ENCODE results near the gene ZBTB11.
"Not testable (repeated sequence)": the region's sequence is repeated elsewhere in the genome, so short reads cannot be mapped to it uniquely, and the experiment has no call there.

ZBTB11 gene, protein sequence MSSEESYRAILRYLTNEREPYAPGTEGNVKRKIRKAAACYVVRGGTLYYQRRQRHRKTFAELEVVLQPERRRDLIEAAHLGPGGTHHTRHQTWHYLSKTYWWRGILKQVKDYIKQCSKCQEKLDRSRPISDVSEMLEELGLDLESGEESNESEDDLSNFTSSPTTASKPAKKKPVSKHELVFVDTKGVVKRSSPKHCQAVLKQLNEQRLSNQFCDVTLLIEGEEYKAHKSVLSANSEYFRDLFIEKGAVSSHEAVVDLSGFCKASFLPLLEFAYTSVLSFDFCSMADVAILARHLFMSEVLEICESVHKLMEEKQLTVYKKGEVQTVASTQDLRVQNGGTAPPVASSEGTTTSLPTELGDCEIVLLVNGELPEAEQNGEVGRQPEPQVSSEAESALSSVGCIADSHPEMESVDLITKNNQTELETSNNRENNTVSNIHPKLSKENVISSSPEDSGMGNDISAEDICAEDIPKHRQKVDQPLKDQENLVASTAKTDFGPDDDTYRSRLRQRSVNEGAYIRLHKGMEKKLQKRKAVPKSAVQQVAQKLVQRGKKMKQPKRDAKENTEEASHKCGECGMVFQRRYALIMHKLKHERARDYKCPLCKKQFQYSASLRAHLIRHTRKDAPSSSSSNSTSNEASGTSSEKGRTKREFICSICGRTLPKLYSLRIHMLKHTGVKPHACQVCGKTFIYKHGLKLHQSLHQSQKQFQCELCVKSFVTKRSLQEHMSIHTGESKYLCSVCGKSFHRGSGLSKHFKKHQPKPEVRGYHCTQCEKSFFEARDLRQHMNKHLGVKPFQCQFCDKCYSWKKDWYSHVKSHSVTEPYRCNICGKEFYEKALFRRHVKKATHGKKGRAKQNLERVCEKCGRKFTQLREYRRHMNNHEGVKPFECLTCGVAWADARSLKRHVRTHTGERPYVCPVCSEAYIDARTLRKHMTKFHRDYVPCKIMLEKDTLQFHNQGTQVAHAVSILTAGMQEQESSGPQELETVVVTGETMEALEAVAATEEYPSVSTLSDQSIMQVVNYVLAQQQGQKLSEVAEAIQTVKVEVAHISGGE

DNA sequence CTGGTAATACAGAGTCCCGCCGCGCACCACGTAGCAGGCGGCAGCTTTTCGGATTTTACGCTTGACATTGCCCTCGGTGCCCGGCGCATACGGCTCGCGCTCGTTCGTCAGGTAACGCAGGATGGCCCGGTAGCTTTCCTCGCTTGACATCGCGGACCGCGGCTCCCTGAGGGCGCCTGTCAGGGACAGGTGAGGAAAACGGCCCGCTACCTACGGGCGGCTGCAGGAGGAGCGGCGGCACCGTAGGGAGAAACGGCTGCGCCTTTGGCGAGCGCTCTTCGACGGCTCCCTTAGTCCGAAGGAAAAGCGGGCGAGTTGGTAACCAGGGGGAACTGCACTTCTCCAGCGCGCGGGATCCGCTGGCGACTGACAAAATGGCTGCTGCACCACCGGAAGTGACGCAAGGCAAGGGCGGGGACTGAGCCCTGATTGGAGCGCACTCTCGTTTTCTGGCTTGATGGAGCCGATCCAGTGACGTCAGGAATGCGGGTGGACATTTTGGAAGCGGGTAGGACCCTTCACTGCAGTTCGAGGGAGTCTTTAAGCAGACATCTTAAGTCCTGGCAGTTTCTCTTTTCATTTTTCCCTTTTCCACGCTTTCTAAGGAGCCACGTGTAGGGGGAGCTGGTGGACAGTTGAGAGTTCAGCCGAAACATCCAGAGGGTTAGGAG lies at the start of gene ZBTB11:
TSS of gene ZBTB11 (minus strand) at position 368 of the 671 bp plus-strand sequence. CDS start at position 150, 218 bp downstream.
- DNase-seq (ENCODE audit: low spot score), result peak; percentile 98

GRCh38 chr3:101725890-101726275 lies 49.0 kb upstream of the ZBTB11 start:
- no peak for DNase-seq (ENCODE audit: low spot score)

- peak; percentile 28 for DNase-seq (ENCODE audit: low spot score)
These were observed 48.4 kb upstream of the ZBTB11 start for GRCh38 chr3:101725194-101725889.

DNA sequence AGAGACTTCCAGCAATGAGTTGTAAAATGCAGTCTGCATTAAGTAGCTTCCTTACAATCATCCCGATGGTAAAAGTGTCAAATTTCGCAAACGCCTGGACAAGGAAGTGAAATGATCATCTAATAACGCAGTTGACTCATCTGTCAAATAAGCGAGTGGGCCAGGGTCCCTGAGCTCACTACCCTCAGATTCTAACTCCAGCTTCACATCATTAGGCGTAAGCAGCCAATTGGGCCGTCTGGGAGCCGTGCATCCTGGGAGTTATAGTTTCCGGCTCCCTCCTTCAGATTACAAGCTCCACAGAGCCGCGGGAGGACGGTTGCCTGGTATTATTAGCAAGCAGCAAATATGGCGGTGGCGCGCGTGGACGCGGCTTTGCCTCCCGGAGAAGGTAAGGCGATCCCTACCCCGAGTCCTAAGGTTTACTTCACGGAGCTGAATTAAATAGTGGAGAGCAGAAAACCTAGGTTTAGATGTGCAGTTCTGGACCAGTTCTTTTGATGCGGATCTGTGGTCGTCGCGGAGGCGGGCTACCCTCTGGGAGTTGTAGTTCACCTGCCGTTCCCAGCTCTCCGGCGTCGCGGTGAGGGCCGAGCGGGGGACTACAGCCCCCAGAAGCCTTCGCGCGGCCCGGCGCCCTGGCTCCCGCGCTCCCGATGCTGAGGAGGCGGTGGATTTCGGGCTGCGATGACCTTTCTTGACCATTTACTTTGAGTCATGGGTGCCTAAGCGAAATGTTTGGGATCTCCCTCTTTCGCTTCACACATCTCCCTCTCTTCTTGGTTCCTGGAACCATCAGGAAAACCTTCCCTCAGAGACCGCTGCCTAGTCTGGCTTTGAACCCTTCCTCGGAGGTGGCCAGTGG lies 47.6 kb upstream of the ZBTB11 start, which contains the start of gene CEP97:
TSS of gene CEP97 (plus strand) at position 286 of the 865 bp plus-strand sequence. CDS start at position 349, 63 bp downstream.
- peak; percentile 80 for DNase-seq (ENCODE audit: low spot score)

DNA sequence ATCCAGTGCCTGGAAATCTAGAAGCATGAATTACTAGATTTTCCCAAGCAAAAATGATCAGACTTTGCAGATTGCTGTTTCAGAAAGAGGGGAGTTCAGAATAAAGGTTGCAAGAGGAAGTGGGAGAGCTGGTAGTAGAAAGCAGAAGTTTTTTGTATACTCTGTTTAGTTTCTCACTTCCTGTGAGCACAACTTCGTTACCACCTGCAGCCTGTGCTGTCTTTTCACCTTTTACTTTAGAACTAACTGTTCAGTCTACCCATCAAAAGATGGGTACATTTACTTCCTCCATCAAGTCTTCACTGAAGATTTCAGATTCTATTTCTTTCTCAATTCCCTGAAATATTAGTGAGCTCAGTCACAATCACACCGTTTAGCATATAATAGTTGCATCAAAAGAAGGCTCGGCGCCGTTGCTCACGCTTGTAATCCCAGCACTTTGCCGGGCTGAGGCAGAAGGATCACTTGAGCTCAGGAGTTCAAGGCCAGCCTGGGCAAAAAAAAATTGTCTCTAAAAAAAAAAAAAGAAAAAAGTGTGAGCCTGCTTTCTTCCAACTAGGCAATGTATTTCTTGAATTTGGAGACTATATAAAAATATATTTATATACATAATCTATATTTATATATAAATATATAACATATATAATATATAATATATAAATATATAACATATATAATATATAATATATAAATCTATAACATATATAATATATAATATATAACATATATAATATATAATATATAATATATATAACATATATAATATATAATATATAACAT lies 45.7 kb upstream of the ZBTB11 start:
- peak; percentile 73 for DNase-seq (ENCODE audit: low spot score)

DNA sequence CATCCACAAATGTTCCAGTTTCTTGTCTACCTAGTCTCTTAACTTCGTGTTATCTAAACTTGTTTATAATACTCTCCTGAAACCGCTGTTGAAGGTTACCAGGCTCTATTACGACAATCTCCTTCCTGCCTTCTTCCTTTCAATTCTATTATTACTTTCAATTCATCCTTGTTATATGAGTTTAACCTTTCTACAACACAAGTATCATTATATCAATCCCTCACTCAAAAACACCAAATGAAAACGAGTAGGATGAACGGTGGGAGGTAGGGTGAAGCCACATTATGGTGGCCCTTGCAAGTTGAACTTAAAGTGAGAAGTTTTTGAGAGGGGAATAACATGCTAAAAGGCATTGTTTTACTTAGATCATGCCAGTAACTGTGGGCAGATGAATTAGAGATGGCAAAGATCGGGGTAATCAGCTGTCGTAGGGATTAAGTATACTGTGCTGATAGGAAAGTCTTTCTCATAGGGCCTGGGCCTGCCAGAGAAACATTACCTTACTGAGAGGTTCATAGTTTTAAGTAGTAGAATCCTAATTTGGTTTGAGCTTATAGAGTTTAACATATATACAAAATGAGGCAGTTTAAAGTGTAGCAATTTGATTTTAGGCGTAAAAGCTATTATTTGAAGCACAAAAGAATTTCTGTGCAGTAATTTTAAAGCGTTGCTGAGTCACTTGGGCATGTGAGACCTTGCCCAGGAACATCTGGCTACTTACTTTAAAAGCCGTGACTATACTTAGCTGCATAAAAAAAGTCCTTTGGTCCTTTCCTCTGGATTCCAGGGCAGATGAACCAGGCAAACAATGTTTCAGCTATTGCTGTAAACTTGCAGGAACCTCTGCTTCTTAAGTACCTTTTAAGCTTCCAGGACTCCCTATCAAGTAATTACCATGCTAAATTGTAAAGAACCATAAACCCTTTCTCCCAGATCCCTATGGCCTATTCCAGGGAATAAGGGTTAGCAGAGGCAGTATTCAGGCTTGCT lies 44.2 kb upstream of the ZBTB11 start:
- no peak for DNase-seq (ENCODE audit: low spot score)

DNA sequence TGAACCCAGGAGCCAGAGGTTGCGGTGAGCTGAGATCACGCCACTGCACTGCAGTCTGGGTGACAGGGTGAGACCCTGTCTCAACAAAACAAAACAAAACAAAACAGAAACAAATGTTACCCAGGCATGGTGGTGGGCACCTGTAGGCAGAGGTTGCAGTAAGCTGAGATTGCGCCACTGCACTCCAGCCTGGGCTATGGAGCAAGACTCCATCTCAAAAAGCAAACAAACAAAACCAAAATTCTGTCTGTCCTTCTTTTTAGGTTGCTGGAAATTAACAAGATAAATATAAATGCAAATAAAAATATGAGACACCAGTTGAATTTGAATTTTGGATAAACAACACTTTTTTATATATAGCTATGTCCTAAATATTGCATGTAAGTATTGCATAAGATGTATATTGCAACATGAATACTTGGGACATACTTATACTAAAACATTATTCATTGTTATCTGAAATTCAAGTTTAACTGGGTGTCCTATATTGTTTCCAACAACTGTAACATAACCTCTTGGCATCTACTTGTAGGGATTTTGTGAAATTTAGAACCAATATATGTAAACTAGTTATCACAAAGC lies 42.8 kb upstream of the ZBTB11 start:
- no peak for DNase-seq (ENCODE audit: low spot score)

- no peak for DNase-seq (ENCODE audit: low spot score)
These were observed 41.5 kb upstream of the ZBTB11 start for GRCh38 chr3:101718455-101718854.

DNA sequence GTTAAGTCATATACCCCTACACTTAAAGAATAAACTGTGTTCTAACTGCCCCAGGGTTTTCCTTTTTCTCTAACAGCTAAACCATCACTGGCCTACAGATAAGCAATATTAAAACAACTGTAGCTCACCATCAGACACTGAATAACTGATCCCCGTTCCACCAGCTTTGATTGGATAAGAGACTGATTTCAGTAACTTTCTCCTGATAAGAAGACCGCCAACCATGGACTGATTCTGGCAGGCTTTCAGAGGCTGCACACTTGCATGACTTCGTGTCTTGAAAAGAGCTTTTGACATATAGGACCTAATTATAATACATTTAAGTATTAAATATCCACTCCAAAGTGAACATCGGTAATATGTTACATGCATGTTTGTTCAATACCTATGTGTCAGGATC lies 32.2 kb upstream of the ZBTB11 start:
- DNase-seq (ENCODE audit: low spot score), result no peak

DNA sequence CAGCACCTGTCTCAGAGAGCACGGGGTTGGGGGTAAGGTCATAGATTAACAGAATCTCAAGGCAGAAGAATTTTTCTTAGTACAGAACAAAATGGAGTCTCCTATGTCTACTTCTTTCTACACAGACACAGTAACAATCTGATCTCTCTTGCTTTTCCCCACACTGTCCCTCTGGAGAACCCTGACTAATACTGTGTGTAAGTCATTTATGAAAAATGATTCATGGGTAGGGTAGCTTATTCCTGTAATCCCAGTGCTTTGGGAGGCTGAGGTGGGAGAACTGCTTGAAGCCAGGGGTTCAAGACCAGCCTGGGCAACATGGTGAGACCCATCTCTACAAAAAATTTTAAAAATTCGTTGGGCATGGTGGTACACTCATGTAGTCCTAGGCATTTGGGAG lies 27.7 kb upstream of the ZBTB11 start:
- not testable (repeated sequence) for DNase-seq (ENCODE audit: low spot score)

DNA sequence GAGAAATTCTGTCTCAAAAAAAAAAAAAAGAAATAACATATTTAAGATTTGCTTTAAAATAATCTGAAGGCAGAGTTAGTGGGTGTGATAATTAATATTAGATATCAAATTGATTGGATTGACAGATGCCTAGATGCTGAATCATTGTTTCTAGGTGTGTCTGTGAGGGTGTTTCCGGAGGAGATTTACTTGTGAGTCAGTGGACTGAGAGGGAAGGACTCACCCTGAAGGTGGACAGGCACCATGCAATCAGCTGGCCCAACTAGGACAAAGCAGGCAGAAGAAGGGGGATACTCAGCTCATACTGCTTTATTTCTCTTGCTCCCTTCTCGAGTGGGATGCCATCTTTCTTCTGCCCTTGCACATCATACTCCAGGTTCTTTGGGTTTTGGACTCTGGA lies 26.2 kb upstream of the ZBTB11 start:
- DNase-seq (ENCODE audit: low spot score), result no peak

DNA sequence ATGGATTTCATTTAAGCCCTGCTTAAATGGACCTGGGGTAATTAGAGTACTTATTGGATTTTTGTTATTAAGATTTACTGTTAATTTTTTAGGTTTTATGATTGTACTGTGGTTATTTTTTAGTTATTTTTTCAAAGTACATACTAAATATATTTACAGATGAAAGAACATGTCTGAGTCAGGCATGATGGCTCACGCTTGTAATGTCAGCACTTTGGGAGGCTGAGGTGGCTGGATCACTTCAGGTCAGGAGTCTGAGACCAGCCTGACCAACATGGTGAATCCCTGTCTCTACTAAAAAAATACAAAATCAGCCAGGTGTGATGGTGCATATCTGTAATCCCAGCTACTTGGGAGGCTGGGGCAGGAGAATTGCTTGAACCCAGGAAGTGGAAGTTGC lies 25.8 kb upstream of the ZBTB11 start:
- DNase-seq (ENCODE audit: low spot score), result no peak

- no peak for DNase-seq (ENCODE audit: low spot score)
These were observed 25.0 kb upstream of the ZBTB11 start for GRCh38 chr3:101701696-101702634.

DNA sequence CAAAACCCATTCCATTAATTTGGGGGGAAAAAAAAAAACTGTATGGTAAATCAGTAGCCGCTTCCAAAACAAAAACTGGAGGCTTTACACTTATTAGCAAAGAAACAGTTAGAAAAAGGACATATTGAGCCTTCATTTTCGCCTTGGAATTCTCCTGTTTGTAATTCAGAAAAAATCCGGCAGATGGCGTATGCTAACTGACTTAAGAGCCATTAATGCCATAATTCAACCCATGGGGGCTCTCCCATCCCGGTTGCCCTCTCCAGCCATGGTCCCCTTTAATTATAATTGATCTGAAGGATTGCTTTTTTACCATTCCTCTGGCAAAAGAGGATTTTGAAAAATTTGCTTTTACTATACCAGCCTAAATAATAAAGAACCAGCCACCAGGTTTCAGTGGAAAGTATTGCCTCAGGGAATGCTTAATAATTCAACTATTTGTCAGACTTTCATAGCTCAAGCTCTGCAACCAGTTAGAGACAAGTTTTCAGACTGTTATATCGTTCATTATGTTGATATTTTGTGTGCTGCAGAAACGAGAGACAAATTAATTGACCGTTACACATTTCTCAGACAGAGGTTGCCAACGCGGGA lies 18.9 kb upstream of the ZBTB11 start:
- DNase-seq (ENCODE audit: low spot score), result peak; percentile 23

- not testable (repeated sequence) for DNase-seq (ENCODE audit: low spot score)
These were observed 17.9 kb upstream of the ZBTB11 start for GRCh38 chr3:101694836-101695235.

DNA sequence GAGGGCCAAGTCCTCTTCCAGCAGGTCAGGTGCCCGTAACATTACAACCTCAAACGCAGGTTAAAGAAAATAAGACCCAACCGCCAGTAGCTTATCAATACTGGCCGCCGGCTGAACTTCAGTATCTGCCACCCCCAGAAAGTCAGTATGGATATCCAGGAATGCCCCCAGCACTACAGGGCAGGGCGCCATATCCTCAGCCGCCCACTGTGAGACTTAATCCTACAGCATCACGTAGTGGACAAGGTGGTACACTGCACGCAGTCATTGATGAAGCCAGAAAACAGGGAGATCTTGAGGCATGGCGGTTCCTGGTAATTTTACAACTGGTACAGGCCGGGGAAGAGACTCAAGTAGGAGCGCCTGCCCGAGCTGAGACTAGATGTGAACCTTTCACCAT lies 16.6 kb upstream of the ZBTB11 start:
- DNase-seq (ENCODE audit: low spot score), result peak; percentile 25
